GM18858 (cell line): ENCODE data around the gene SMPD3.

ENCODE experiments used
- ATAC-seq: cut with Tn5 transposase; IDR thresholded peaks from one replicate; pipeline ENCODE4 v1.9.1; 2021; ENCODE audit not compliant: unreplicated experiment

Gene SMPD3

DNA sequence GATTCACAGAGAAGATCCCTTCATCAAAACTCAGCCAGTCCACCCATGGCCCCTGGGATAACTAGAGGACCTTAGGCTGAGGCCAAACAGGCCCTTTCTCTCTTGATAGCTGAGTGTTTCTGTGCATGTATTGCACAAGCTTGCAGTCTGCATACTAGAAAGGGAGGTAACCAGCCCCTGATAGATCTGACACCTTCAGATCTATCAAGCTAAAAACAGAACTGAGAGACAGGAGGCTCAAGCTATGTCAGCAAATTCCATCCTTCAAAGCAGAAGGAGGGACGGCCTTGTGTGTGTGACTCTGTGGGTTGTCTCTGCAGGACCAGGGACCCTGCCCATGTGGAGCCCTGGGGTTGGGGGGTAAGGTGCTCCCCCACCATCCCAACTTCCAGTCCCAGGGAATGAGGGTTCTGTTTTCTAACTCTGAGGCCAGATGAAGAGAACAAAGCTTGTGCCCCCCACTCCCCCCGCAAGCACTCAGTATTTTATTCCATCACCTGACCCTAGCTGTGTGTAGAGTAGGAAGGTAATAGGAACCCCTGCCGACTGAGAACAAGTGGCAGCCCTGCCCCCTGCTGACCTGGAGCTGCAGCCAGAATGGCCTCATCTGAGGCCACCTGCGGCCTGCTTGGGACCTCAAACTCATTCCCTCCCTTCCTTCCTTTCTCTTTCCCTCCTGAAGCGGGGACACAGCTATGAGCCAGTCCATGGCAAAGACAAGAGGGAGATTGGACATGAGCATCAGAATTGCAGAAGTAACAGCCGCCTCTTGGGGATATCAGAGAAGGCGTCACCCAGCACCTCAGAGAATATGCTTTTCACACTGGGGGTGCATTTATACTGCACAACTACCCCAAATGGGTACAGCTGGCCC lies 63.8 kb downstream of the SMPD3 start:
- ATAC-seq: no peak

DNA sequence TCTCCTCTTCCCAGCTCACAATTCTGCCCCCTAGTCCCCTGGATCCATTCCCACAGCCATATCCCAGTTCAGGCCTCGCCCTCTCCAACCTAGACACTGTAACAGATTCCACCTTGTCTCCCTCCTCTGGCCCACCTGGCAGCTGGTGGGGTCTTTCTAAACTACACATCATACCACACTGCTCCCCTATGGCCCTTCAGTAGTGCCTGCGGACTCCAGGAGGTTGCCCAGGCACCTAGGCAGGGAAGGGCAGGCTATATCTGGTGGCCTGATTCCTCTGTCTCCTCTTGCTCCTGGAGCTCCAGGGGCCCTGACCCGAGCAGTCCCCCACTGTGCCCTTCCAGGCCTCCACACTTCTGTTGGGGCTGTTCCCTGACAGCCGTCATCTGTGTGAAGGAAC lies 64.5 kb downstream of the SMPD3 start:
- no peak for ATAC-seq

DNA sequence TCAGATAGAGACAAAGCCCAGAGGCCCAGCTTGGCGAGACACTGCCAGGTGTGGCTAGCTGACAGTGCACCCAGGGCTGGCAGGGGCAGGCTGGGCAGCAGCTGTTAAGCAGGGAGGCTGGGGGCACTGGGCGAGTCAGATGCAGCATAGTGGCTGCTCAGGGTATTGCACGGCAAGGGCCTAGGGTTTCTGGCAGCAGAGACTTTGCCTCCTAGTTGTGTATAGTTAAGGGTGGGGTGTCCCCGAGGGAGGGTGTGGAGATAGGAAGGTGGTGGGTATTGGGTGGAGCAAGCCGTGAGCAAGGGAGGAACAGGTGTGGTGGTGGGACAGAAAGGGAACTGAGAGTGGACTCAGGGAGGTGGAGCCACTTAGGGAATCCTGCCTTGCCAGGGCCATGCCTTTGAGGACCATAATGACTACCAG lies 66.0 kb downstream of the SMPD3 start:
- no peak for ATAC-seq

DNA sequence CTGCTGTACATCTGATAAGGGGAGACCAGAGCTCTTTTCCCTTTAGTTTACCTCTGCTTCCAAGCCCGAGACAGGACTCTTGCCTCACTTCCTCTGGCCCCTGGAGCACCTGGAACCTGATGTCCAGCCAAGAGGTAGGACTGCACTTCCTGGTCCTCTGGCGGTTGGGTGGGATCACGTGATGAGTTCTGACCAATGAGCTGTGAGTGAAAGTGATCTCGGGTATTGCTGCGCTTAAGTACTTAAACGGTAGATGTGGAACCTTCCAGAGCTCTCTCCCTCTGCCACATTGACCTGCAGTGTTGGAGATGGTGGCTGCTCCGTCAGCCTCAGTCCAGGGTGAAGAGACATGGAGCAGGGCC lies 67.0 kb downstream of the SMPD3 start:
- ATAC-seq: no peak

DNA sequence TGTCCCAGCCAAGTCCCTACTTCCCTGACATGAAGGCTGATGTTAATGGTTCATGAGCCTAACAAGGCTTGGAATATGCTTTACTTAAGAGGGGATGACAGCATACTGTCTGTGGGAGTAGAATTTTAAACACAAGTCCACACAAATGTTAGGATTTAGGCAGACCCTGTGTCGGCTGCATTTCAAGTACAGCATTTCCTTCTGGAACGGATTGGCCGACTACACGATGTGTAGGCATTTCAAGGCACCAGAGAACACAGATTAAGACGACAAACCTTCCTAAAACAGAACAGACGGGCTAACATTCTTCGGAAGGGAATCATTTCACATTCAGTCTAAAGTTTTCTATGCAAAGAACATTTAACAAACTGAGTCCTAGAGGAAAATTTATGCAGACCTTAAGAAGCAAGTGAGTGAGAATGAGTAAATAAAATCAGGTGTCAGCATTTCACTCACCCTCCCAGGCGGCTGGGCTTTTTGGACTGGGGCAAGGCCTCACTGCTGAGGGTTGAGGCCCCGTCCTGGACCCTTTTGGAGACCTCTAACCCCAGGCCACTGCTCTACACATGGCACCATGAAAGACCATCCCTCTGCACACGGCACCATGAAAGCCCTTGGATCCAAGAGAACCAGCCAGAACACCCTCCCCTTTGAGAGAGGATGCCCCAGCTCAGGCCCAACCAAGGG lies 67.5 kb downstream of the SMPD3 start:
- ATAC-seq: no peak

DNA sequence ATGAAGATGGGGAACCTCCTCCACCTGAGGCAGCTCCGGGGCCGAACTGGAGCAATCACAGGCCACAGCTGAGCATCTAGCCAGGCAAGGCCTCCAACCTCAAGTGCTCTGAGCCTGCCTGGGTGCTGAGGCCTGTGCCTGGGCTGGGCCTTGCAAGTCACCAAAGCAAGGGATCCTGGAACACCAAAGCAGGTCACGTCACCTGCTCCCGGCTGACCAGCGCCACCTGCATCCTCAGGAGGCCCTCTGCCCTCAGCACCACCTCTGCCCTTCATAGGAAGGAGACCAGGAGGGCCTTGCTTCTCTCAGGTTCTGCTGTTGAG lies 68.0 kb downstream of the SMPD3 start:
- ATAC-seq: no peak

DNA sequence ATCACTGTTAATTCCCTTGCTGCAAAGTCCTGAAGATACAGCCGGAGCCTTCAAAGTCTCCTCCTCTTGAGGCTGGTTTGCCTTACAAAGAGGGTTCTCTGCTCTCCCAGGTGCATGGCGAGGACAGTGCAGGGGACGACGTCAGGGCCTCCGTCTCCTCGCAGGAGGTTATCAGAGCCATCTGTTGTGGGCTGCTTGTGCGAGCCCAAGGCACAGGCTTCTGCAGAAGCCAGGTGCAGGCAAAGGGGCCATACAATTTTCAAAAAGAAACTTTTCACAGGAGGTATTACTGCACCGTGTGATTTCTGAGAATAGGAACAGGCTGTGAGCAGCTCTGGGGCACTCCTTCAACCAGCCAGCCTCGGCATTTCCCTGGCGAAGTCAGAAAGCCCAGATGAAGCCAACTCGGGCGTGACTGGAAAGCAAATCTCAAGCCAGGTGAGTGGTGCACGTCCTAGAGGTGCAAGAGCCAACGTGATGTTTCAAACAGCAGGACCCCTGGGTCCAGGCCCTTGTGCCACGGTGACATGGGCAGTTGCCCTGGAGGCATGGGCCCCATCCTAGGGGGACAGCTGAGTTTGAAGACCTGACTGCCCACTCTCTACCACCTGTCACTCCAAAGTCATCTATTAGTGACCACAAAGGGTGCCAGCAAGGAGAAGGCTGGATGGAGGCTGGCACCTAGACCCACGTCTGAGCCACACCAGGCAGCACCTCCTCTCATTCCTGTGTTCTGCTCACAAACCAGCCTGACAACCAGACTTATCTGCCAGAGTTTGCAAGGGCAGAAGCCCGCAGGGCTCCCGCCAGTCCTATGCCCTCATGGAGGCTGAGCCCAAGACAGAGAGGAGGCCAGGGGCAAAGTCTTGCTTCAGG lies 68.6 kb downstream of the SMPD3 start:
- no peak for ATAC-seq

DNA sequence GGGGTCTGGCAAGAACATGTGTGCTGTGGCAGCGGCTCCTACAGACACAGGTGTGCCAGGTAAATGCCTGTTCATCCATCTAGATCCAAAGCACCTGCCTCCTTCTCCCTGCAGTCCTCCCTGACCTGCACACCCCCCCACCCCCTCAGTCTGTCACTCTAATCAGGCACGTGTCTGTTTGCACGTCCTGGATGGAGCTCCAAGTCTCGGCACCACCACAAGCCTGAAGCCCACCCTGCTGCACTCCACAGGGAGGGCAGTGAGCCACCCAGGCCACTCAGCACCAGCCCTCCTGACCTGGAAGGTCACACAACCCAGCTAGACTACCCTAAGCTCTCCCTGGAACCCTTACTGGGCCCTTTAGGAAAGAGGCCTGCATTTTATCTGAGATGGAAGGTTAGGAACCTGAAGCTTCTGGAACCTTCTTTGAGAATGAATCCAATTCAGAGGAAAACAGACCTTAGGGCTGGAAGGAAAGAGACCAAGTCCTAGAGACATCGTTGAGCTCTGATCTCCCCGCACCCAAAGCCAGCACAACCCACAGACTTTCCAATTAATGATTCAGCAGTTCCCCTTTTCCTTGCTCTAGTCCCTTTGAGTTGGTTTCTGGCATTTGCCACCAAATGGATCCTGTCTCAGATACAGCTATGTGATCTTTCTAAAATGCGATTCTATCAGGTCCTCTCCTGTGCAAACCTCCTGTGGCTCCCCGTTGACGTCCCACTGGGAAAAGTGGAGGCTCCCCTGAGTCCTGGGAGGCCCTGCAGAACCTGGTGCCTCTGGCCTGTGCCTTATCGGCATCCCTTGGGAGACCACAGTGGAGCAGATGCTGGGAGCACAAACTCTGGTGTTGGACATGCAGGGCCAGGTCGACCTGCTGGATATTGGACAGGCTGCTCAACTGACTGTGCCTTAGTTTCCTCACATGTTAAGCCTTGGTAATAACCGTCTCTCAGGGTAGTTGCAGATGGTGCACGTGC lies 69.6 kb downstream of the SMPD3 start:
- ATAC-seq: no peak

DNA sequence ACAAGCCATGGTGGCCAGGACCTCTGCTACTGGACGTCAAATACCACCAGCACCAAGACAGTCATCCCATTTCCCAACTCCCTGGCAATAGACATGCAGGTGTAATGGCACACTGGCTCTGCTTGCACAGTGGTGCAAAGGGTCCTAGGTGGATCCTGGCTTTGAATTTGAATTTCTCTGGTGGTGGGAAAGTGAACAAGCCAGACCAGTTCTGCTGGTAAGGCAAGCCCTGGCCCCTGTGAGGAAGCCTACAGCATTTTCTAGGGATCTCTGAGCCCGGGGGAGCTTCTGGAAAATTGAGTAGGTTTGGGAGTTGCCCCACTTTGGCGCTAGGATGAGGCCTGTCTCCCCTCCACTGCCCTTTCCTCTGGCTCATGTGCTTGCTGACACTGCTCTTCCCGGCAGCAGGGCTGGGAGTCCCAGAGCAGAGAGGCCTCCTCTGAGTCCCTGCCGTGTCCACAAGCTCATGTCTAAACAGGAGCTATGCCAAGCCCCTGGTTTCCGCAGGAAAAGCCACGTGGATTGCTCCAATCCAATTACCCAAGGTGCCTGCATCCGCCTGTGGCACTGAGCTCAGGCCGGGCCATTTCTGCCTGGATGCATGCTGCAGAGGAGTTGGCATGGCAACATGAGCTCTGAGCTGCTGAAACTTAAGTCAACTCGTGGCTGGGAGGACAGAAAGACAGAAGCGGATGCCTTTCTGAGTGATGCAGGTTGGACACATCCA lies 70.5 kb downstream of the SMPD3 start:
- no peak for ATAC-seq

DNA sequence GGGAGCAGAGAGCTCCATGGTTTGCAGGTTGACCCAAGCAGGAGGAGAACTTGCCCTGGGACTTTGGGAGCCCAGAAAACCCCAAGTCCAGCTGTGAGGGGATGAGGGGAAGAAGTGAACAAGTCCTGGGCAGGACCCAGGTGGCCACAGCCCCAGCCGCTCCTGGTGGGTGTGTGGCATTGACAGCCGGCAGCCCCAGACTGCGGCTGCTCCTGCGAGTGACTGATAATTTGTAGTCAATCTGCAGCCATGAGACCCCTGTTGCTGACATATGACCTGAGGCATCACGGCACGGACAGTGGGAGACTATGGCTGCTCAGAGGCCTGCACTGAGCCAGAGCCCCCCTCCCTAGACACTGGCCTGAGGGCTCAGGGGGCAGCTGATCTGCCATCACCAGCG lies 71.1 kb downstream of the SMPD3 start:
- ATAC-seq: no peak

DNA sequence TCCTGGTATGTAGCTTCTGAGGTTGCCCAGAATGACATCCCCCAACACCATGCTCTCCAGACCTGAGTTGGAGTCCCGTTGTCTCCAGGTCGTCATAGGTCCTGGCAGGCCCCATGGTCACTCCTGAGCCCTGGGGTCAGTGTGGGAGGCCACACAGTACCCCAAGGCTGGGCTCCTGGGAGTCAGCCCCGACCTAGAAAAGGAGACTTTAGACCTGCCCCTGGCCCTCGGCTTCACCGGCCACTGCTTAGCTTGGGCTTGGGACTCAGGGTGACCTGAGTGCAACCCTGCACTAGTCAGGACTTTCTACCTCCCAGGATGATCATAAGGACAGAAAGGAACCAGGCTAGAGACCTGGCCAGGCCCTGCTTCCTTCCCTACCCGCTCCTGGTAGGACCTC lies 71.7 kb downstream of the SMPD3 start:
- ATAC-seq: no peak

DNA sequence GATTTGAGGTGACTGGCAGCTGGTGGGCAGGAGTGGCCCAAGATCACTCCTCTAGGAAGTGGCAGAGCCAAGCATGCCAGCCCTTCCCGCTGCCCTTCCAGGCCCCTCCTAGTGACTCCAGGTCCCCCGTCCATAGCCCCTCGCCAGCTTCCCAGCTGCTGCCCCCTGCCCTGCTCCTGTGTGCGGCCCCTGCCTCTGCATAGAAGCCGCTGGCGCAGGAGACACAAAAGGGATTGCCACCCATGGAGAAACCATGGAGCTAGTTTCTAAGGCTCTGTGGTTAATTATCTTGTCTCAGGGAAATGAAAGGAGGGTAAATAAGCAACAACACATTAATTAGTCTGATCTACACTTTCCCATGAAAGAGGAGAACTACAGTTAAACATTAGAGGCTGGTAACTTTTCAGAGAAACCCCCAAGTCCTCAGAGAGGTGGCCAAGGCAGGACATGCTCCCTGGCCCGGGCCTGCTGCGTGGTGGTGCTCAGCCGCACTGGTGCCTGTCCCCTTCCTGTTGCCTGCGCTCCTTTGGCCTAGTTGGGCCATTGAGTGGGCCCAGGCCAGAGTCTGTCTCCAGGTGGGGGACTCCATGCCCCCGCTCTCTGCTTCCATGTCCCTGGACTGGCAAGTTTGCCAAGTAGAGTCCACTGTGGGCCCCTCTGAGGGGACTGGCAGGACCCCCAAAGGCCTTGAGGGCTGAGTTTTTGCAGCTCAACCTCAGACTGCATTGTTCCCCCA lies 72.3 kb downstream of the SMPD3 start:
- ATAC-seq: no peak

DNA sequence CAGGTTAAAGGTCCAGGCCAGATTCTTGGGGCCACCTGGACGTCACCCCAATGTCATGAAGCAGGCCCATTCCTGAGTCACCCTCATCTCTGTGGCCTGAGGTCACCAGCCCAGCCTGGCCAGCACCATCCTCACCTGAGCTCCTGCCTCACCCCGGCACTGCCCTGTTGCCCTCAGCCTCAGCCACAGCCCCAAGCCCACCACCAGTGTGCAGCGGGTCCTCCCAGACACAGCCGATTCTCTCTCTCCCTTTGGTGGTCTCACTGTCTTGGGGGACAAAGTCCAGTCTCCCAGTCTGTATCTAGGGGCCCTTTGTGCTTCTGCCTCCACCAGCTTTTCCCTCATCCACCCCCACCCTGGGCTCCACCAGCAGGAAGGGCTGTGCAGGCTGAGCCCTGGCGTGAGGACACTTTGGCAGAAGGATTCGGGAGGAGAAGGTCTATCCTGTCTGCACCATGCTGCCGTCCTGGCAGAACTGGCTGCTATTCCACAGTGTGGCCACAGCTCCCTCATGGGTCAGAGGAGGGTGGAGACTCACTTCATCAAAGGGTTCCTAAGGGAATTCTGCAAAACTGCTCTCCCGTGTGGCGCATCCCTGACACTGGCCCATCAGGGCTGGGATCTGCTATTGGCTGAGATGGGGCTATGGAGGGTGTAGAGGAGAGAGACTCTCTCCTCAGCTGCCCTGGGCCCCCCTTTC lies 73.2 kb downstream of the SMPD3 start:
- no peak for ATAC-seq

DNA sequence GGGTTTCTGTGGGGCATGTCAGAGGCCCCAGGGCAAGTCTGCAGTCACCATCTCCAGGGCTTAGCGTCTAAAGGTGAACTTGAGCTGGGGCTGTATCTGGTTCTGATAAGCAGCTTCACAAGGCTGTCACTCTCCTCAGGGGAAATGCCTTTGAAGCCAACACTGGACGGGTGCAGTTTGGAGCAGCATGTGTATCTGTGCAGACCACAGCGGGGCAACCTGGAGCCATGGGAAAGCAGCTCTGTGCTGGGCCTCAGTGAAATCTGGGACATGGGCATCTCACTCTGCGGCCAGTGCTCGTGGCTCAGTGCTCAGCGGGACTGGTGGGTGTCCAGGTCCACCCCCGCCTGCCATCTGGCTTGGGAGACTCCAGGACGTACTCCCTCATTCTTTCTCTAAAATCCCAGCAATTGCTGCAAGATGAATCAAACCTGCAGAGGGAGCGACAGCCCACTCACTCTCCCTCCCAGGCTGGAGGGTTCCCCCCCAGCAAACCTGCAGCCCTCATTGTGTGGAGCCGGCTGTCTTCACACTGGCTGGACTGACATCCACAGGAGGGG lies 74.0 kb downstream of the SMPD3 start:
- ATAC-seq: no peak

DNA sequence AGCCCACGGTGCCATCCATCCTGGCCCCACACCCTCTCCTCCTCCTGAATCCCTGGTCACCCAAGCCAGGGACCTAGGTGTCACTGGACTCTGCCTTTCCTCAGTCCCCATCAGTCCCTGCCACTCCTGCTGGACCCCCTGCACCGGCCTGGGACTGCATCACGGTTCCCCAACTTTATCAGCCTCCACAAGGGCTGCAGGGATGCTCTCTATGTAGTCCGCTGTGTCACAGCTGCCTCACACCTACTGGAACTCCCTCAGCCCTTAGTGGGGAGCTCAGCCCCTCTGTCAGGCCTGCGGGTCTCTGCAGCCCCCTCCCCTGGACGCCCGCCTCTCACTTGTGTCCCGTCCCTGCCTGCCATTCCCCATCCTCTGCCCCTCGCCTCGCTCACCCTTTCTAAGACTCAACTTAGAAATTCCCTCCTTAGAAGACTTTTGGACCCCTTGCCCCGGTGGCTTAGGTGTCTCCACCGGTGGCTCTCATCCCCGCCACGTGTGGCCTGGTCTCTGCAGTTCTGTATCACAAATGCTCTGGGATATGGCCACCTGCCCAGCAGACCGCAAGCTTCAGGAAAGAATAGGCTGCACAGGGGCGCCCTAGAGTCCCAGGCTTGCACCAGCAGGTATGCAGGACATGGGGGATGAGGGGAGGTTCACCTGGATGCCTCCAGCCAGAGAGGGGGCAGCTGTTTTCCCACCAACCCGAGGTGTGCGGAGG lies 74.6 kb downstream of the SMPD3 start:
- no peak for ATAC-seq

DNA sequence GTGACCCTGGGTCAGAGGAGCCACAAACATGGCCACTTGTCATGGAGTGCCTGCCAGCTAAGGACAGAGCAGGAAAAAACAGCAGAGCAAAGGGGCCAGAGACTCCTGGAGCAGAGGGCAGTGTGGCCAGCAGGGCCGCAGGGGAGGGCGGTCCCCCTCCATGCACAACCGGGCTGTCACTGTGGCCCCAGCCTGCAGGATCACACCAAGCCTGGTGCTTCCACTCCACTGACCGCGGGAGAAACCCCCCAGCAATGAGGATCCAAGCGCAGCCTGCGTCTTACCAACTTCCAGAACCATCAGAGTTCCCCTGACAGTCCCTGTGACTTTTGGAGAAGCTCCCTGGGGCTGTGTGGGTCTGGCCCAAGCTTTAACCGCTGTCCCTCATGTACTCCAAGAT lies 75.5 kb downstream of the SMPD3 start:
- no peak for ATAC-seq

DNA sequence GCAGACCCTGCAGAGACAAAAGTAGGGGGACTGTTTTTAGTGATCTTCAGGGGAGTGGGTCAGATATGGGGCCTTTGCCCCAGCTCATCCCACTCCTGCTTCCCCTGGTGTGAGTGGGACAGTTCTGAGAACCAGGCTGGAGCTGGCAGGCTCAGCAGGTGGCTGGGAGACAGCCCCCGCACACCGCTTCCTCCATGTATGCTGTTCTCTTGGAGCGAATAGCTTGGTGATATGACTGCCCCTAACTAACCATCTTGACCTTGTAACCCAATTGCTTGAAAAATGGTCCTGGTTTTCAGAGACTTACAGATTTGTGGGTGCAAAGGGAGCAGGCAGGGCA lies 76.0 kb downstream of the SMPD3 start:
- no peak for ATAC-seq
